Cardiac muscle cell (in vitro differentiated cells and primary cell): ENCODE results near the gene NAALADL2. TPM values are rescaled to one million over a fixed set of nuclear protein-coding genes. Genes with fewer than 3 reads are reported as not detected.

Source experiments
- DNase-seq, 2 donors: peaks; one replicate each; pipeline versions ENCODE4 v3.0.0 to v3.0.0-alpha.2; 2010 to 2017; ENCODE audit warnings: low read depth in 1 of 2, low spot score in 1 of 2
- H3K27ac ChIP-seq: fragments of 200-600 bp; sonication (generic); 2 replicates; pipeline ENCODE4 v1.5.1; 2016
- H3K27me3 ChIP-seq: fragments of 200-600 bp; sonication (generic); 2 replicates; pipeline ENCODE4 v1.6.0; 2016; ENCODE audit warnings: control low read depth
- H3K36me3 ChIP-seq: fragments of 200-600 bp; sonication (generic); 2 replicates; pipeline ENCODE4 v1.5.1; 2016; ENCODE audit warnings: control low read depth
- H3K4me1 ChIP-seq: fragments of 200-600 bp; sonication (generic); 2 replicates; pipeline ENCODE4 v1.8.1; 2017; ENCODE audit warnings: low read depth, mild to moderate bottlenecking, mixed run types
- H3K4me3 ChIP-seq: fragments of 200-600 bp; sonication (generic); 2 replicates; pipeline ENCODE4 v1.5.1; 2016; ENCODE audit warnings: mild to moderate bottlenecking
- H3K9me3 ChIP-seq: fragments of 200-600 bp; sonication (generic); 2 replicates; pipeline ENCODE4 v1.5.1; 2017; ENCODE audit warnings: low read depth, mild to moderate bottlenecking, control low read depth
- polyA plus RNA-seq: library from polyadenylated mRNA; unstranded; fragments of >200 nt; fragmentation: Nextera tagmentation; extraction: Ambion mirVana; gene quantifications from 2 replicates; pipeline ENCODE4 v1.2.1, GENCODE V29; 2016
- total RNA-seq: library from RNA; depleted of rRNA; stranded (reverse); fragments of >200 nt; gene quantifications from 2 replicates; pipeline ENCODE4 v1.2.3, GENCODE V29; 2016
- TF ChIP-seq, protein P1 (sequence below): IDR thresholded peaks from 2 replicates; pipeline ENCODE4 v1.5.1; 2012; ENCODE audit warnings: low read depth, mild to moderate bottlenecking, low read length

NAALADL2 gene
- total and polyA plus RNA-seq, 2 experiments from 2014 or later: 2.4 to 3.8 TPM

DNA sequence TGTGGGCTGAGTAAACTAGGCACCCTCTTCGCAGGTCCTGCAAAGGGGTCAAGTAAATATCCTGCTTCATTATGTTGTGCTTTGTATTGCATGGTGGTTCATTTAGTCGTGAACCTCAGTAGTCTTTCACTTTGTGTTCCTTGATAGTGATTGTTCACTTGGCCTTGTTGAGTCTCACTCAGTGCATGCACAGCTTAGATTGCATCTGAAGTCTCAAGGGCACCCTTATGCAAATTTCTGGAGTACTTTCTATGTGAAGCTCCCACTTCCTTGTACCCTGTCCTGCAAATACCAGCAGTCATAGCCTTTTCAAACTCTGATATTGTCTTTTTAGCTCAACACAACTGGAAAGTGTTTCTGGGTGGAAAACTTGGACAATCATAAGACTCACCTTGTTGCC, 519.2 kb downstream of the NAALADL2 start:
- no peak for DNase-seq
- Histone ChIP-seq H3K4me1 (no peaks in the 10 kb centered on the region), H3K9me3 (no peaks in the 10 kb centered on the region), H3K4me3 (no peak overlapping the region), H3K27me3 (no peaks in the 10 kb centered on the region), H3K36me3 (no peaks in the 10 kb centered on the region), H3K27ac (no peak overlapping the region)
- TF ChIP-seq, protein P1, sequence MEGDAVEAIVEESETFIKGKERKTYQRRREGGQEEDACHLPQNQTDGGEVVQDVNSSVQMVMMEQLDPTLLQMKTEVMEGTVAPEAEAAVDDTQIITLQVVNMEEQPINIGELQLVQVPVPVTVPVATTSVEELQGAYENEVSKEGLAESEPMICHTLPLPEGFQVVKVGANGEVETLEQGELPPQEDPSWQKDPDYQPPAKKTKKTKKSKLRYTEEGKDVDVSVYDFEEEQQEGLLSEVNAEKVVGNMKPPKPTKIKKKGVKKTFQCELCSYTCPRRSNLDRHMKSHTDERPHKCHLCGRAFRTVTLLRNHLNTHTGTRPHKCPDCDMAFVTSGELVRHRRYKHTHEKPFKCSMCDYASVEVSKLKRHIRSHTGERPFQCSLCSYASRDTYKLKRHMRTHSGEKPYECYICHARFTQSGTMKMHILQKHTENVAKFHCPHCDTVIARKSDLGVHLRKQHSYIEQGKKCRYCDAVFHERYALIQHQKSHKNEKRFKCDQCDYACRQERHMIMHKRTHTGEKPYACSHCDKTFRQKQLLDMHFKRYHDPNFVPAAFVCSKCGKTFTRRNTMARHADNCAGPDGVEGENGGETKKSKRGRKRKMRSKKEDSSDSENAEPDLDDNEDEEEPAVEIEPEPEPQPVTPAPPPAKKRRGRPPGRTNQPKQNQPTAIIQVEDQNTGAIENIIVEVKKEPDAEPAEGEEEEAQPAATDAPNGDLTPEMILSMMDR: no peak

DNA sequence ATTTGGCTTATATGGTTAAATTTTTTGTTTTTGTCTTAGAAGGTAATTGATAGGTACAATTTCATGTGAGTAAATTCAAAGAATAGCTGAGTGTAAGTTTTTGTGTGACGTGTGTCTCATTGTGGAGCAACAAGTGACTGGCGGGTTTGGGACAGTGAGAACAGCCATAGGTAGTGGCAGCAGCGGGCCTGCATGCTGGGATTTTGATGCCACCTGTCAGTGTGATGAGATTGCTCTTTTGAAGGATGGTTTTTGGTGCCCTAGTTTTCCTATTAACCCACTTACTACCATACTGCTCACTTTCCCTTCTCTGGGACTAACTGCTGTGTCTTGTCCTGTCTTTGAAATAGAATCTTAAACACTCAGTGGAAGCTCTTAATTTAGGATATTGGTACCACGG, 522.6 kb downstream of the NAALADL2 start:
- Histone ChIP-seq H3K27ac (no peak overlapping the region), H3K9me3 (no peaks in the 10 kb centered on the region), H3K36me3 (no peaks in the 10 kb centered on the region), H3K4me3 (no peak overlapping the region), H3K4me1 (no peaks in the 10 kb centered on the region), H3K27me3 (no peaks in the 10 kb centered on the region)
- TF ChIP-seq, protein P1: no peak
- DNase-seq: no peak

DNA sequence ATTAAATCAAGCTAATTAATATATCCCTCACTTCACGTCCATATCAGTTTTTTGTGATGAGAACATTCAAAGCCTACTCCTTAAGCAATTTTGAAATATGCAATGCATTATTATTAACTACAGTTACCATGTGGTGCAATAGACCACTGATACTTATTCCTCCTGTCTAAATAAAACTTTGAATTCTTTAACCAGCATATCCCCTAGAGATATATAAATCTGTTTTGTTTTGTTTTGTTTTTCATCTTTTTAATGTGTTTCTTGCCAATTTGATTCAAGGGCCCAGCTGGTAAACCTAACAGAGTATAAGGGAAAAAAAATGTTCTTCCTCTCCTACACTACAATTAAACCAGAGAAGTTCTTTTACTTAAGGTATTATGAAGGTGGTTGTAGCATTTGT, 524.2 kb downstream of the NAALADL2 start:
- no peaks in the 10 kb centered on the region for H3K27me3 ChIP-seq
- H3K27ac ChIP-seq: no peak overlapping the region
- no peaks in the 10 kb centered on the region for H3K36me3 ChIP-seq
- peak in 1 of 2 donors; percentile 31 for DNase-seq
- TF ChIP-seq, protein P1: no peak
- no peak overlapping the region for H3K4me3 ChIP-seq
- H3K4me1 ChIP-seq: no peaks in the 10 kb centered on the region
- H3K9me3 ChIP-seq: no peaks in the 10 kb centered on the region

DNA sequence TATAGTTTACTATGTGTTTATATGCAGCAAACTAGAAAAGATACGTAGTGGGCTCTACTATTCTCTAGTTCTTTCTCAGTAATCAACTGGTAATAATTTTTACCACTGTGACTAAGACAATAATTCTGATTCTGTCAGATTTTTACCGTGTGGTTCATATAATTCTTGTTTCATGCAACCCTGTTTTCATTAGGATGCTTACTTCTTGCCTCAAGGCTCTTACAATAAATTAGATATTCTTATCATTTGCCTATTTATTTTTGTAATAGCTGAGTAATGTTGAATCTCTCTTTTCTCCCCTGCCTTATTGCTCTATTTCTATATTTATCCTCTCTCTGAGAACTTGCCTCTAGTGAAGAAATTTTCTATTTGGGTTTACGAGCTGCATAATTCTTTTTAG, 524.7 kb downstream of the NAALADL2 start:
- Histone ChIP-seq H3K27me3 (no peaks in the 10 kb centered on the region), H3K36me3 (no peaks in the 10 kb centered on the region), H3K27ac (no peak overlapping the region), H3K9me3 (no peaks in the 10 kb centered on the region), H3K4me1 (no peaks in the 10 kb centered on the region), H3K4me3 (no peak overlapping the region)
- TF ChIP-seq, protein P1: no peak
- DNase-seq: no peak

DNA sequence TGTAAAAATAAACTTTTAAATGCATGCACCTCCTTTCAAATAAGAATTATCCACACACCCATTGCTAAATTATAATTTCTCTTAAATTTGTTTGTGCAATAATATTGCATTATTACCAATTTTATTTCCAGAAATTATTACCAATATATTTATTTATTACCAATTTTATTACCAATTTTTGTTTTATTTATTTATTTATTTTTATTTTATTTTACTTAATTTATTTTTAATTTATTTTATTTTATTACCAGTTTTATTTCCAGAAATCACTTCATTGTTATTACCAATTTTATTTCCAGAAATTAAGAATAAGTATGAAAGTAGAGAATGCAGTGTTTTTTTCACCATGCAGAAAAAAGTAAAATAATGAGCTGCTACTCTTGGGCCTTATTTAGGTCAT, 525.4 kb downstream of the NAALADL2 start:
- H3K27me3 ChIP-seq: no peaks in the 10 kb centered on the region
- TF ChIP-seq, protein P1: no peak
- H3K36me3 ChIP-seq: no peaks in the 10 kb centered on the region
- DNase-seq: no peak
- H3K9me3 ChIP-seq: no peaks in the 10 kb centered on the region
- no peak overlapping the region for H3K27ac ChIP-seq
- no peak overlapping the region for H3K4me3 ChIP-seq
- H3K4me1 ChIP-seq: no peaks in the 10 kb centered on the region

DNA sequence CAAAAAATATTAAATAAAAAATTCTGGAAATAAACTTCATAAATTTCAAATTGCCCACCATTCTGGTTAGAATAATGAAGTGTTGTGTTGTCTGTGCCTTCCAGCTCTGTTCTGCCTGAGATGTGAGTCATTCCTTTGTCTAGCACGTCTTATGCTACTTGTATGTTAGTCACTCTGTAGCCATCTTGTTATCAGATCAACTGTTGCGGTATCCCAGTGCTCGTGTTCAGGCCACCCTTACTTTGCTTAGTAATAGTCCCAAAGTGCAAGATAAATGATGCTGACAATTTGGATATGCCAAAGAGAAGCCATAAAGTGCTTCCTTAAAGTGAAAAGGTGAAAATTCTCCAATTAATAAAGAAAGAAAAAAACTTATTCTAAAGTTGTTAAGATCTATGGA, 527.5 kb downstream of the NAALADL2 start:
- peak in 1 of 2 donors; percentile 89 for DNase-seq

More for the DNA sequence above, 527.5 kb downstream of the NAALADL2 start:
- H3K27me3 ChIP-seq: no peaks in the 10 kb centered on the region
- H3K36me3 ChIP-seq: no peaks in the 10 kb centered on the region
- H3K27ac ChIP-seq: no peak overlapping the region
- H3K4me3 ChIP-seq: no peak overlapping the region
- no peaks in the 10 kb centered on the region for H3K9me3 ChIP-seq
- no peaks in the 10 kb centered on the region for H3K4me1 ChIP-seq
- TF ChIP-seq, protein P1: no peak
